Nasal cavity respiratory epithelium epithelial cell of viscerocranial mucosa (primary cell): ENCODE data around the gene CDC37. TPM values are rescaled to one million over a fixed set of nuclear protein-coding genes. Genes with fewer than 3 reads are reported as not detected.

Experiments
- total RNA-seq: library from RNA; depleted of rRNA; stranded (reverse); fragments of >200 nt; gene quantifications from 2 replicates; pipeline ENCODE4 v1.2.3, GENCODE V29; 2014

Gene CDC37
- 127 and 150 TPM in 2 replicates for total RNA-seq

GRCh38 chr19:10403137-10404021 is at the start of gene CDC37:
Gene CDC37, minus strand, starts transcription at chr19:10403542. Its CDS starts 63 bp downstream, at chr19:10403479.

DNA sequence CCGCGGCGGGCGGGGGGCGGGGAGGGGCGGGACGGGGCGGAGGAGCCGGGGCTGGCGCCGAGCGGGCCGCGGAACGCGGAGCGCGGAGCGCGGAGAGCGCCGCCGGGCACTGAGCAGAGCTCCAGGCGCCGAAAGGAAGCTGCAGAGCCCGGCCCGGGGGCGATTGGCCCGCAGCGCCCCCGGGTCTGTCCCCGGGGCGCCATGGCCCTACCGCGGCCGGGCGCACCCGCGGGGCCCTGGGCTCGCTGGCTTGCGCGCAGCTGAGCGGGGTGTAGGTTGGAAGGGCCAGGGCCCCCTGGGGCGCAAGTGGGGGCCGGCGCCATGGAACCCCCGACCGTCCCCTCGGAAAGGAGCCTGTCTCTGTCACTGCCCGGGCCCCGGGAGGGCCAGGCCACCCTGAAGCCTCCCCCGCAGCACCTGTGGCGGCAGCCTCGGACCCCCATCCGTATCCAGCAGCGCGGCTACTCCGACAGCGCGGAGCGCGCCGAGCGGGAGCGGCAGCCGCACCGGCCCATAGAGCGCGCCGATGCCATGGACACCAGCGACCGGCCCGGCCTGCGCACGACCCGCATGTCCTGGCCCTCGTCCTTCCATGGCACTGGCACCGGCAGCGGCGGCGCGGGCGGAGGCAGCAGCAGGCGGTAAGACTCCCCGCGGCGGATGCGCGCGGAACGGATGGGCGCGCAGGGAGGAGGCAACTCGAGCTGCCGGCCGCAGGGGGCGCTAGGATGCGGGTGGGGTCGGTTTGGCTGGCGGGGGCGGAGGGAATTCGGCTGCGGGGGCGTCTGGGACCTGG is 17.3 kb upstream of the CDC37 start, which contains the start of gene PDE4A:
Gene PDE4A (plus strand): TSS at position 95 of the 796 bp plus-strand sequence. CDS start 227 bp downstream, at position 322.

DNA sequence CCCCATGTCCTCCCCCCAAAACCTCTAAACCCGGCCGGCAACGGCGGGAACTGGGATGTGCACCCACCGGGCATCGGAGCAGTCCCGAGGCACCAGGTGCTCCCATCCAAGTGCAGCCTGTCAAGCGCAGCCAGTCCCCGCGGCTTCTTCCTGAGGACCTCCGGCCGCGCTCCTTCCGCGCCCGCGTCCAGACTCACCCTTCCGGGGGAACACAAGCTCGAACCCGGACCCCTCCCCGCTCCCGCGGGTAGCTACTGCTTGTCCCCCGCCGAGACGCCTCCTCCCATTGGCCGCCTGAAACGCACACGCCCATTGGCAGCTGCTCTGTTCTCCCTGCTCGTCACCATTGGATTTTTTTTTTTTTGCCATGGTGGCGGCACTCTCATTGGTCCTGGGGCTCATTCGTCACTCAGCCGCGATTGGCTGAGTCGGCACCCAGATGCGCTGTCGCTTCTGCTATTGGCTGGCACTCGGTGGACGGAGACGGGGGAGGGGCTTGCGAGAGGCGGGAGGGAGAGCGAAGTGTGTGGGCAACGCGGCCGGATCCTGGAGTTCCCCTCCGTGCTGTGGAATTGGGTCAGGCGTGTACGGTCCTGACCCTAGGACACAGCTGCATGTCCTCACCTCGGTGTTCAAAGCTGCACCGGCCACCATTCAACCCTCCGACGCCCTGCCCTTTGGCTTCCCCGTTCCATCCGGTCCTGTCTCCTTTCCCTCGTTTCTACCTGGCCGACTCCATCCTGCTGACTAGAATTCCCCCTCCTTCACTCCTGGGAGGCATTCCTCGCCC is 22.8 kb downstream of the CDC37 start, which contains the start of gene TYK2:
Gene TYK2 (minus strand): TSS at position 260 of the 790 bp plus-strand sequence. CDS start 2,166 bp downstream, outside the sequence.

Other genes starting within 250 kb of the CDC37 start
- 10.9 and 27.7 TPM in 2 replicates for gene DNMT1, start 208.6 kb downstream of the CDC37 start, total RNA-seq
- gene S1PR2, start 172.2 kb downstream of the CDC37 start, total RNA-seq = 2.4 and 3.7 TPM in 2 replicates
- gene MRPL4, start 151.3 kb downstream of the CDC37 start, total RNA-seq = 25.6 and 33.3 TPM in 2 replicates
- 1.0 and 8.2 TPM in 2 replicates for gene ICAM1, start 132.4 kb downstream of the CDC37 start, total RNA-seq
- gene ICAM4, start 116.6 kb downstream of the CDC37 start, total RNA-seq = 1.0 and 5.8 TPM in 2 replicates
- gene ICAM5, start 113.6 kb downstream of the CDC37 start, total RNA-seq = 1.7 and 6.4 TPM in 2 replicates
- 0.34 and 0.85 TPM in 2 replicates for gene ZGLP1, start 93.7 kb downstream of the CDC37 start, total RNA-seq
- 16.4 and 18.8 TPM in 2 replicates for gene FDX2, start 87.5 kb downstream of the CDC37 start, total RNA-seq
- gene RAVER1, start 70.0 kb downstream of the CDC37 start, total RNA-seq = 3.8 and 20.2 TPM in 2 replicates
- 1.7 and 2.6 TPM in 2 replicates for gene ICAM3, start 63.9 kb downstream of the CDC37 start, total RNA-seq
- gene TYK2, start 23.0 kb downstream of the CDC37 start, total RNA-seq = 41.4 and 70.1 TPM in 2 replicates
- 0.34 and 1.9 TPM in 2 replicates for gene PDE4A, start 17.0 kb upstream of the CDC37 start, total RNA-seq
- 51.6 and 61.2 TPM in 2 replicates for gene KEAP1, start 99.8 kb upstream of the CDC37 start, total RNA-seq
- gene S1PR5, start 113.9 kb upstream of the CDC37 start, total RNA-seq = 4.4 and 19.5 TPM in 2 replicates
- gene ATG4D, start 140.4 kb upstream of the CDC37 start, total RNA-seq = 28.9 and 34.9 TPM in 2 replicates
- gene KRI1, start 162.5 kb upstream of the CDC37 start, total RNA-seq = 13.3 and 17.7 TPM in 2 replicates
- gene CDKN2D, start 165.4 kb upstream of the CDC37 start, total RNA-seq = 9.3 and 13.3 TPM in 2 replicates
- gene AP1M2, start 183.8 kb upstream of the CDC37 start, total RNA-seq = 111 and 115 TPM in 2 replicates
- 38.6 and 81.3 TPM in 2 replicates for gene SLC44A2, start 222.0 kb upstream of the CDC37 start, total RNA-seq